Stimulated activated naive CD8-positive, alpha-beta T cell treated with anti-CD3 and anti-CD28 coated beads, Interleukin-15, Interleukin-2, amounts not matched to agents 100 ng/mL and 50 ng/mL, for 24 hours (primary cell): ENCODE results near the gene LSAMP.

Experiments used
- H3K27ac Mint-ChIP-seq: one replicate; pipeline ENCODE4 v1.8.0; 2021; ENCODE audit warnings: mild to moderate bottlenecking, mixed read lengths
- H3K27me3 Mint-ChIP-seq: one replicate; pipeline ENCODE4 v1.8.0; 2021; ENCODE audit warnings: mixed read lengths
- H3K36me3 Mint-ChIP-seq: one replicate; pipeline ENCODE4 v1.8.0; 2021; ENCODE audit warnings: low read depth, mixed read lengths
- H3K4me1 Mint-ChIP-seq: one replicate; pipeline ENCODE4 v1.8.0; 2021; ENCODE audit warnings: low read depth, mixed read lengths
- H3K4me3 Mint-ChIP-seq: one replicate; pipeline ENCODE4 v1.8.0; 2021; ENCODE audit warnings: mild to moderate bottlenecking, mixed read lengths
- H3K9me3 Mint-ChIP-seq: one replicate; pipeline ENCODE4 v1.8.0; 2021; ENCODE audit warnings: mixed read lengths

Gene LSAMP

GRCh38 chr3:116058844-116059243 lies 386.4 kb downstream of the LSAMP start:
- Mint-ChIP-seq H3K4me3 (no peak overlapping the region), H3K27ac (no peak overlapping the region), H3K27me3 (no peaks in the 10 kb centered on the region), H3K9me3 (no peaks in the 10 kb centered on the region), H3K36me3 (no peaks in the 10 kb centered on the region), H3K4me1 (no peaks in the 10 kb centered on the region)

- H3K27me3 Mint-ChIP-seq: no peaks in the 10 kb centered on the region
- no peaks in the 10 kb centered on the region for H3K9me3 Mint-ChIP-seq
- H3K27ac Mint-ChIP-seq: no peak overlapping the region
Observed at GRCh38 chr3:116057400-116058006, 387.8 kb downstream of the LSAMP start.

GRCh38 chr3:116056280-116056679 lies 389.0 kb downstream of the LSAMP start:
- H3K4me1 Mint-ChIP-seq: no peaks in the 10 kb centered on the region
- H3K9me3 Mint-ChIP-seq: no peaks in the 10 kb centered on the region
- H3K4me3 Mint-ChIP-seq: no peak overlapping the region
- H3K27me3 Mint-ChIP-seq: no peaks in the 10 kb centered on the region
- H3K36me3 Mint-ChIP-seq: no peaks in the 10 kb centered on the region
- H3K27ac Mint-ChIP-seq: no peak overlapping the region

More at GRCh38 chr3:116057400-116058006, 387.8 kb downstream of the LSAMP start:
- Mint-ChIP-seq H3K36me3 (no peaks in the 10 kb centered on the region), H3K4me1 (no peaks in the 10 kb centered on the region), H3K4me3 (no peak overlapping the region)

GRCh38 chr3:116053017-116053416 lies 392.3 kb downstream of the LSAMP start:
- no peak overlapping the region for H3K27ac Mint-ChIP-seq
- no peak overlapping the region for H3K4me3 Mint-ChIP-seq
- H3K9me3 Mint-ChIP-seq: no peaks in the 10 kb centered on the region
- no peaks in the 10 kb centered on the region for H3K27me3 Mint-ChIP-seq
- no peaks in the 10 kb centered on the region for H3K4me1 Mint-ChIP-seq
- no peaks in the 10 kb centered on the region for H3K36me3 Mint-ChIP-seq

GRCh38 chr3:116052602-116053001 lies 392.7 kb downstream of the LSAMP start:
- H3K9me3 Mint-ChIP-seq: no peaks in the 10 kb centered on the region
- H3K4me1 Mint-ChIP-seq: no peaks in the 10 kb centered on the region
- H3K27me3 Mint-ChIP-seq: no peaks in the 10 kb centered on the region
- no peak overlapping the region for H3K4me3 Mint-ChIP-seq
- no peaks in the 10 kb centered on the region for H3K36me3 Mint-ChIP-seq
- no peak overlapping the region for H3K27ac Mint-ChIP-seq

- Mint-ChIP-seq H3K4me3 (no peak overlapping the region), H3K4me1 (no peaks in the 10 kb centered on the region), H3K27me3 (no peaks in the 10 kb centered on the region), H3K9me3 (no peaks in the 10 kb centered on the region), H3K27ac (no peak overlapping the region), H3K36me3 (no peaks in the 10 kb centered on the region)
Observed at GRCh38 chr3:116051586-116051985, 393.7 kb downstream of the LSAMP start.

- H3K9me3 Mint-ChIP-seq: no peaks in the 10 kb centered on the region
- H3K27ac Mint-ChIP-seq: no peak overlapping the region
- H3K4me1 Mint-ChIP-seq: no peaks in the 10 kb centered on the region
- H3K27me3 Mint-ChIP-seq: no peaks in the 10 kb centered on the region
- no peak overlapping the region for H3K4me3 Mint-ChIP-seq
- H3K36me3 Mint-ChIP-seq: no peaks in the 10 kb centered on the region
Observed at GRCh38 chr3:116051040-116051439, 394.2 kb downstream of the LSAMP start.

GRCh38 chr3:116050311-116050915 lies 394.9 kb downstream of the LSAMP start:
- H3K27me3 Mint-ChIP-seq: no peaks in the 10 kb centered on the region
- H3K9me3 Mint-ChIP-seq: no peaks in the 10 kb centered on the region
- H3K4me1 Mint-ChIP-seq: no peaks in the 10 kb centered on the region
- no peaks in the 10 kb centered on the region for H3K36me3 Mint-ChIP-seq
- no peak overlapping the region for H3K27ac Mint-ChIP-seq
- H3K4me3 Mint-ChIP-seq: no peak overlapping the region

GRCh38 chr3:116048991-116049390 lies 396.3 kb downstream of the LSAMP start:
- H3K4me3 Mint-ChIP-seq: no peak overlapping the region

GRCh38 chr3:116046350-116046749 lies 398.9 kb downstream of the LSAMP start:
- H3K27me3 Mint-ChIP-seq: no peaks in the 10 kb centered on the region
- no peak overlapping the region for H3K4me3 Mint-ChIP-seq
- H3K9me3 Mint-ChIP-seq: no peaks in the 10 kb centered on the region
- no peak overlapping the region for H3K27ac Mint-ChIP-seq
- no peaks in the 10 kb centered on the region for H3K36me3 Mint-ChIP-seq
- H3K4me1 Mint-ChIP-seq: no peaks in the 10 kb centered on the region

More at GRCh38 chr3:116048991-116049390, 396.3 kb downstream of the LSAMP start:
- Mint-ChIP-seq H3K27me3 (no peaks in the 10 kb centered on the region), H3K9me3 (no peaks in the 10 kb centered on the region), H3K4me1 (no peaks in the 10 kb centered on the region), H3K27ac (no peak overlapping the region), H3K36me3 (no peaks in the 10 kb centered on the region)

- H3K27me3 Mint-ChIP-seq: no peaks in the 10 kb centered on the region
- no peaks in the 10 kb centered on the region for H3K4me1 Mint-ChIP-seq
- no peaks in the 10 kb centered on the region for H3K36me3 Mint-ChIP-seq
- H3K27ac Mint-ChIP-seq: no peak overlapping the region
- no peaks in the 10 kb centered on the region for H3K9me3 Mint-ChIP-seq
- H3K4me3 Mint-ChIP-seq: no peak overlapping the region
Observed at GRCh38 chr3:116045314-116045713, 400.0 kb downstream of the LSAMP start.

- Mint-ChIP-seq H3K27me3 (no peaks in the 10 kb centered on the region), H3K27ac (no peak overlapping the region), H3K9me3 (no peaks in the 10 kb centered on the region), H3K4me1 (no peaks in the 10 kb centered on the region), H3K4me3 (no peak overlapping the region), H3K36me3 (no peaks in the 10 kb centered on the region)
Observed at GRCh38 chr3:116040152-116040551, 405.1 kb downstream of the LSAMP start.

GRCh38 chr3:116039651-116039985 lies 405.7 kb downstream of the LSAMP start:
- H3K4me3 Mint-ChIP-seq: no peak overlapping the region
- H3K36me3 Mint-ChIP-seq: no peaks in the 10 kb centered on the region
- no peaks in the 10 kb centered on the region for H3K9me3 Mint-ChIP-seq
- no peak overlapping the region for H3K27ac Mint-ChIP-seq
- no peaks in the 10 kb centered on the region for H3K4me1 Mint-ChIP-seq
- no peaks in the 10 kb centered on the region for H3K27me3 Mint-ChIP-seq

GRCh38 chr3:116038968-116039650 lies 406.2 kb downstream of the LSAMP start:
- H3K36me3 Mint-ChIP-seq: no peaks in the 10 kb centered on the region
- H3K27me3 Mint-ChIP-seq: no peaks in the 10 kb centered on the region
- H3K4me1 Mint-ChIP-seq: no peaks in the 10 kb centered on the region
- no peaks in the 10 kb centered on the region for H3K9me3 Mint-ChIP-seq
- no peak overlapping the region for H3K27ac Mint-ChIP-seq
- H3K4me3 Mint-ChIP-seq: no peak overlapping the region

GRCh38 chr3:116037954-116038911 lies 407.1 kb downstream of the LSAMP start:
- Mint-ChIP-seq H3K27me3 (no peaks in the 10 kb centered on the region), H3K4me1 (no peaks in the 10 kb centered on the region), H3K9me3 (no peaks in the 10 kb centered on the region), H3K4me3 (no peak overlapping the region), H3K27ac (no peak overlapping the region), H3K36me3 (no peaks in the 10 kb centered on the region)
